GM21825 (cell line): Measurements from ENCODE around the gene TBCEL.
"Not testable (repeated sequence)": the region's sequence is repeated elsewhere in the genome, so short reads cannot be mapped to it uniquely, and the experiment has no call there.

Experiments used
- ATAC-seq: cut with Tn5 transposase; IDR thresholded peaks from one replicate; pipeline ENCODE4 v1.9.1; 2021; ENCODE audit warnings: mild to moderate bottlenecking, moderate library complexity; ENCODE audit not compliant: unreplicated experiment

Gene TBCEL

GRCh38 chr11:121029153-121029552 lies 5.3 kb downstream of the TBCEL start:
- ATAC-seq, result no peak

GRCh38 chr11:121029813-121030445 lies 6.0 kb downstream of the TBCEL start:
- ATAC-seq, result no peak

GRCh38 chr11:121031167-121031566 lies 7.3 kb downstream of the TBCEL start:
- no peak for ATAC-seq

- not testable (repeated sequence) for ATAC-seq
These were observed 7.7 kb downstream of the TBCEL start for GRCh38 chr11:121031648-121032047.

GRCh38 chr11:121032546-121032945 lies 8.6 kb downstream of the TBCEL start:
- no peak for ATAC-seq

GRCh38 chr11:121033635-121034034 lies 9.7 kb downstream of the TBCEL start:
- ATAC-seq, result no peak

- no peak for ATAC-seq
These were observed 11.4 kb downstream of the TBCEL start for GRCh38 chr11:121035169-121035755.

GRCh38 chr11:121035780-121036179 lies 11.9 kb downstream of the TBCEL start:
- ATAC-seq, result no peak

GRCh38 chr11:121037016-121037415 lies 13.1 kb downstream of the TBCEL start:
- ATAC-seq, result no peak

GRCh38 chr11:121038648-121039409 lies 14.9 kb downstream of the TBCEL start:
- no peak for ATAC-seq

GRCh38 chr11:121039971-121040613 lies 16.2 kb downstream of the TBCEL start:
- ATAC-seq, result no peak

GRCh38 chr11:121040614-121041002 lies 16.7 kb downstream of the TBCEL start:
- no peak for ATAC-seq

- no peak for ATAC-seq
These were observed 17.2 kb downstream of the TBCEL start for GRCh38 chr11:121041072-121041471.

GRCh38 chr11:121042296-121042695 lies 18.4 kb downstream of the TBCEL start:
- ATAC-seq, result no peak

- ATAC-seq, result no peak
These were observed 24.0 kb downstream of the TBCEL start for GRCh38 chr11:121047926-121048325.

GRCh38 chr11:121048464-121049233 lies 24.7 kb downstream of the TBCEL start:
- ATAC-seq, result no peak

- no peak for ATAC-seq
These were observed 29.3 kb downstream of the TBCEL start for GRCh38 chr11:121053244-121053643.

GRCh38 chr11:121054266-121054665 lies 30.4 kb downstream of the TBCEL start:
- no peak for ATAC-seq

- no peak for ATAC-seq
These were observed 31.2 kb downstream of the TBCEL start for GRCh38 chr11:121055076-121055475.

- no peak for ATAC-seq
These were observed 34.0 kb downstream of the TBCEL start for GRCh38 chr11:121057922-121058321.

GRCh38 chr11:121058941-121059340 lies 35.0 kb downstream of the TBCEL start:
- no peak for ATAC-seq
